IMR-90 (cell line): Measurements from ENCODE around the gene ATXN7L2. TPM values are rescaled to one million over a fixed set of nuclear protein-coding genes. Genes with fewer than 3 reads are reported as not detected.

Source experiments
- ATAC-seq: fragments of 200-7000 bp; cut with Tn5 transposase; 2 replicates; pipeline ENCODE4 v1.9.1; 2020; ENCODE audit warnings: low read depth, mild to moderate bottlenecking, moderate library complexity
- BruUV-seq: library from RNA; stranded (reverse); fragments of 400-500 nt; replicated peaks from 2 replicates; lab custom pipeline; 2021; lab: Mats Ljungman, UMichigan
- CTCF ChIA-PET: fragments of 300-600 bp; formaldehyde crosslinking; extraction: SDS; loops from one replicate; lab custom pipeline; 2021; ENCODE audit warnings: antibody characterized with exemption; lab: Yijun Ruan, JAX
- POLR2A ChIA-PET: fragments of 300-600 bp; sonication (Branson Sonifier 250); formaldehyde crosslinking; loops from one replicate; lab custom pipeline; 2022; ENCODE audit warnings: antibody characterized with exemption; ENCODE audit not compliant: unreplicated experiment; lab: Charles Lee
- DNase-seq: peaks from one replicate; pipeline ENCODE4 v3.0.0; 2013
- H2AFZ ChIP-seq: replicated peaks from 2 replicates; pipeline ENCODE3; 2013; ENCODE audit warnings: low read length, mild to moderate bottlenecking; ENCODE audit not compliant: poor library complexity
- H2AK5ac ChIP-seq: 2 replicates; pipeline ENCODE4 v1.6.1; 2013; ENCODE audit warnings: low read depth, low read length, inconsistent platforms
- H2AK9ac ChIP-seq: replicated peaks from 2 replicates; pipeline ENCODE3; 2013; ENCODE audit warnings: mild to moderate bottlenecking, low read depth, low read length, moderate library complexity; ENCODE audit not compliant: poor library complexity
- H2BK120ac ChIP-seq: 2 replicates; pipeline ENCODE4 v1.6.1; 2013; ENCODE audit warnings: low read depth, low read length, inconsistent platforms
- H2BK15ac ChIP-seq: 3 replicates; pipeline ENCODE4 v1.6.1; 2013; ENCODE audit warnings: low read depth, low read length, inconsistent platforms
- H2BK20ac ChIP-seq: 2 replicates; pipeline ENCODE4 v1.6.1; 2013; ENCODE audit warnings: low read depth, mild to moderate bottlenecking, inconsistent platforms, low read length, moderate library complexity
- H2BK5ac ChIP-seq: 2 replicates; pipeline ENCODE4 v1.6.1; 2013; ENCODE audit warnings: mild to moderate bottlenecking, low read depth, low read length, inconsistent platforms; ENCODE audit not compliant: poor library complexity, severe bottlenecking
- H3K14ac ChIP-seq: replicated peaks from 2 replicates; pipeline ENCODE4 v1.6.1; 2013; ENCODE audit warnings: low read depth, low read length, inconsistent platforms
- H3K18ac ChIP-seq: 2 replicates; pipeline ENCODE4 v1.6.1; 2013; ENCODE audit warnings: low read depth, low read length, control low read depth
- H3K23ac ChIP-seq: 2 replicates; pipeline ENCODE4 v1.6.1; 2013; ENCODE audit warnings: low read depth, low read length, inconsistent platforms
- H3K27ac ChIP-seq: 2 replicates; pipeline ENCODE4 v1.5.1; 2013; ENCODE audit warnings: mild to moderate bottlenecking, control low read depth, low read length; ENCODE audit not compliant: insufficient read depth
- H3K27me3 ChIP-seq: 2 replicates; pipeline ENCODE4 v1.6.1; 2013; ENCODE audit warnings: low read length; ENCODE audit not compliant: control insufficient read depth, insufficient read depth
- H3K36me3 ChIP-seq: 2 replicates; pipeline ENCODE4 v1.6.1; 2013; ENCODE audit warnings: low read length, mixed read lengths; ENCODE audit not compliant: control insufficient read depth, insufficient read depth
- H3K4ac ChIP-seq: 2 replicates; pipeline ENCODE4 v1.6.1; 2013; ENCODE audit warnings: low read depth, low read length, inconsistent platforms
- H3K4me1 ChIP-seq: 2 replicates; pipeline ENCODE4 v1.6.1; 2013; ENCODE audit warnings: low read length, mixed read lengths; ENCODE audit not compliant: control insufficient read depth, insufficient read depth
- H3K4me2 ChIP-seq: 2 replicates; pipeline ENCODE4 v1.6.1; 2013; ENCODE audit warnings: low read depth, mild to moderate bottlenecking, control low read depth, low read length, moderate library complexity
- H3K4me3 ChIP-seq: 2 replicates; pipeline ENCODE4 v1.5.1; 2013; ENCODE audit warnings: low read depth, mild to moderate bottlenecking, control low read depth, low read length, moderate library complexity; ENCODE audit not compliant: insufficient read depth
- H3K56ac ChIP-seq: 2 replicates; pipeline ENCODE4 v1.6.1; 2013; ENCODE audit warnings: low read length, inconsistent platforms; ENCODE audit not compliant: insufficient read depth; ENCODE audit errors: extremely low read depth
- H3K79me1 ChIP-seq, 2 experiments: 2 replicates each; pipeline ENCODE4 v1.6.1; 2013; ENCODE audit warnings: low read length in 2 of 2, inconsistent platforms in 1 of 2, low read depth in 1 of 2
- H3K9ac ChIP-seq: 2 replicates; pipeline ENCODE4 v1.6.1; 2013; ENCODE audit warnings: low read depth, low read length, control low read depth
- H3K9me1 ChIP-seq: 2 replicates; pipeline ENCODE4 v1.6.1; 2013; ENCODE audit warnings: low read length, inconsistent platforms; ENCODE audit not compliant: insufficient read depth
- H3K9me3 ChIP-seq: 2 replicates; pipeline ENCODE4 v1.6.1; 2013; ENCODE audit warnings: low read length; ENCODE audit not compliant: control insufficient read depth, insufficient read depth
- H4K20me1 ChIP-seq: 2 replicates; pipeline ENCODE4 v1.6.1; 2013; ENCODE audit warnings: low read length, inconsistent platforms; ENCODE audit not compliant: insufficient read depth
- H4K5ac ChIP-seq: 2 replicates; pipeline ENCODE4 v1.6.1; 2013; ENCODE audit warnings: mild to moderate bottlenecking, low read depth, low read length, control low read depth
- H4K8ac ChIP-seq, 2 experiments: 2 replicates each; pipeline ENCODE4 v1.6.1; 2013; ENCODE audit warnings: low read depth in 2 of 2, low read length in 2 of 2, control low read depth in 1 of 2, inconsistent platforms in 1 of 2
- H4K91ac ChIP-seq: 2 replicates; pipeline ENCODE4 v1.6.1; 2013; ENCODE audit warnings: low read depth, low read length, inconsistent platforms; ENCODE audit not compliant: insufficient read depth
- CEBPB ChIP-seq: IDR thresholded peaks from 2 replicates; pipeline ENCODE4 v1.6.1; 2012; ENCODE audit warnings: low read depth, low read length, improper control_type of control experiment
- WGBS, 2 experiments: methylation state at CpG; one replicate each; pipeline versions ENCODE4 v1.1.5 to v1.1.7; 2013; ENCODE audit warnings: missing lambda C conversion rate in 2 of 2; ENCODE audit not compliant: insufficient read length in 1 of 2; ENCODE audit errors: extremely low coverage in 2 of 2; 5-methylcytosine and 5-hydroxymethylcytosine counted together
- dilution Hi-C: fragments of 300-500 bp; cut with HindIII; formaldehyde crosslinking; loops from one replicate; pipeline ENCODE4 v1.14.3; 2018; ENCODE audit warnings: low sequenced_read_pairs; ENCODE audit not compliant: unreplicated experiment
- in situ Hi-C: fragments of 300-500 bp; cut with MboI; formaldehyde crosslinking; loops from 3 replicates; pipeline ENCODE4 v1.14.3; 2019; ENCODE audit warnings: low sequenced_read_pairs, inconsistent platforms, mixed read lengths
- intact Hi-C: fragments of 100-400 bp; cut with micrococcal nuclease; formaldehyde crosslinking; loops from 2 replicates; pipeline ENCODE4 v1.10.0; 2022
- polyA plus RNA-seq, 3 experiments: library from polyadenylated mRNA; depleted of rRNA; stranded (reverse); fragments of >200 nt; gene quantifications; 2 replicates each; pipeline ENCODE4 v1.2.3, GENCODE V29; 2012; ENCODE audit warnings: low replicate concordance in 1 of 3
- total RNA-seq: library from RNA; depleted of rRNA; stranded (reverse); fragments of >200 nt; gene quantifications from 2 replicates; pipeline ENCODE4 v1.2.3, GENCODE V29; 2012
- TF ChIP-seq, protein P1 (sequence below): conservative IDR thresholded peaks from 2 replicates; pipeline ENCODE4 v1.5.1; 2012; ENCODE audit warnings: mild to moderate bottlenecking, low read depth, low read length, improper control_type of control experiment
- TF ChIP-seq, protein P2 (sequence below): fragments of 150-350 bp; IDR thresholded peaks from 2 replicates; pipeline ENCODE4 v1.6.1; 2017; ENCODE audit warnings: mild to moderate bottlenecking, antibody characterized with exemption, low read length, low read depth

ATXN7L2 gene
- total and polyA plus RNA-seq, 2 of the 4 experiments (the other 2 are of a cell fraction), result 1.3 to 4.8 TPM

DNA sequence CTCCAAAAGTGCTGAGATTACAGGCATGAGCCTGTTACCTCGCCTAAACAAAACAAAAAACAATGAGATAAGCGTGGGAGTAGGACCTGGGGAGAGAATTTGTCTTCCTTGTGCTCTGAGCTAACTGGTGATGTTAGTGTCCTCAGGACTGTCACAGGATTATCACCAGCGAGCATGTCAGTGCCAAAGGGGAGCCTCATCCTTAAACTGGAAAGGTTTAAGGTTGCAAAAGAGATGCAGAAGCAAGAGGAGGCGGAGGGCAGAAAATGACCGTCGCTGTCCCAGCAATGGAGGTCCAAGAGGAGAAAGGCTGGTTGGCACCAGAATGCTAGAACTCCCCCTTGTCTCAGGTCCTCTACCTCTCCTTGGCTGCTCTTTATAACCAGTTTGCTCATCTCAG, 13.5 kb upstream of the ATXN7L2 start:
- in situ Hi-C loops, result no loop called here
- dilution Hi-C loops, result no loop called here
- Histone ChIP-seq H3K9me1 (no peaks in the 10 kb centered on the region), H4K91ac (no peak overlapping the region), H3K27ac (no peak overlapping the region), H2BK5ac (no peak overlapping the region), H4K20me1 (no peaks in the 10 kb centered on the region), H3K4me3 (no peak overlapping the region), H2AK9ac (no peak overlapping the region), H3K18ac (no peak overlapping the region), H3K4ac (no peak overlapping the region), H3K9me3 (no peaks in the 10 kb centered on the region), H4K8ac (no peak overlapping the region), H2AK5ac (no peak overlapping the region), H2AFZ (no peak overlapping the region), H3K27me3 (peaks cover 70% of the 10 kb centered on the region), H3K23ac (0 out of 2 replicates have a peak overlapping the region, but pooled peaks have one; percentile 18), H4K5ac (no peak overlapping the region), H3K9ac (no peak overlapping the region), H3K79me1 (no peaks in the 10 kb centered on the region), H2BK15ac (no peak overlapping the region), H3K4me1 (no peaks in the 10 kb centered on the region), H3K14ac (no peak overlapping the region), H2BK120ac (no peak overlapping the region), H3K4me2 (no peak overlapping the region), H2BK20ac (no peak overlapping the region), H3K36me3 (no peaks in the 10 kb centered on the region), H3K56ac (no peak overlapping the region)
- POLR2A ChIA-PET, result no interaction called here
- CTCF ChIA-PET, result interaction anchor here (0.6 to 0.7 kb wide), 2 partner anchors 8 to 13 kb away, joined by 3 read pairs; no protein-coding TSS in a partner anchor
- ATAC-seq, result no peak
- no peak for DNase-seq
- TF ChIP-seq, protein P1, sequence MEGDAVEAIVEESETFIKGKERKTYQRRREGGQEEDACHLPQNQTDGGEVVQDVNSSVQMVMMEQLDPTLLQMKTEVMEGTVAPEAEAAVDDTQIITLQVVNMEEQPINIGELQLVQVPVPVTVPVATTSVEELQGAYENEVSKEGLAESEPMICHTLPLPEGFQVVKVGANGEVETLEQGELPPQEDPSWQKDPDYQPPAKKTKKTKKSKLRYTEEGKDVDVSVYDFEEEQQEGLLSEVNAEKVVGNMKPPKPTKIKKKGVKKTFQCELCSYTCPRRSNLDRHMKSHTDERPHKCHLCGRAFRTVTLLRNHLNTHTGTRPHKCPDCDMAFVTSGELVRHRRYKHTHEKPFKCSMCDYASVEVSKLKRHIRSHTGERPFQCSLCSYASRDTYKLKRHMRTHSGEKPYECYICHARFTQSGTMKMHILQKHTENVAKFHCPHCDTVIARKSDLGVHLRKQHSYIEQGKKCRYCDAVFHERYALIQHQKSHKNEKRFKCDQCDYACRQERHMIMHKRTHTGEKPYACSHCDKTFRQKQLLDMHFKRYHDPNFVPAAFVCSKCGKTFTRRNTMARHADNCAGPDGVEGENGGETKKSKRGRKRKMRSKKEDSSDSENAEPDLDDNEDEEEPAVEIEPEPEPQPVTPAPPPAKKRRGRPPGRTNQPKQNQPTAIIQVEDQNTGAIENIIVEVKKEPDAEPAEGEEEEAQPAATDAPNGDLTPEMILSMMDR, result no peak
- TF ChIP-seq CEBPB, result no peak
- TF ChIP-seq, protein P2, sequence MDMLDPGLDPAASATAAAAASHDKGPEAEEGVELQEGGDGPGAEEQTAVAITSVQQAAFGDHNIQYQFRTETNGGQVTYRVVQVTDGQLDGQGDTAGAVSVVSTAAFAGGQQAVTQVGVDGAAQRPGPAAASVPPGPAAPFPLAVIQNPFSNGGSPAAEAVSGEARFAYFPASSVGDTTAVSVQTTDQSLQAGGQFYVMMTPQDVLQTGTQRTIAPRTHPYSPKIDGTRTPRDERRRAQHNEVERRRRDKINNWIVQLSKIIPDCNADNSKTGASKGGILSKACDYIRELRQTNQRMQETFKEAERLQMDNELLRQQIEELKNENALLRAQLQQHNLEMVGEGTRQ, result no peak
- no TSS peak for BruUV-seq
- whole genome bisulfite sequencing, 2 experiments, result 25% methylated on average over 1 of the region's 6 CpGs; no CpG with 5 or more reads in 1 of the 2 experiments
- intact Hi-C loops, result no loop called here
